H7 (cell line): ENCODE measurements around the gene EGLN2. TPM values are rescaled to one million over a fixed set of nuclear protein-coding genes. Genes with fewer than 3 reads are reported as not detected.
A peak's percentile ranks its signal among the peaks of the same experiment; 100 is the strongest.
"Not testable (repeated sequence)": the region's sequence is repeated elsewhere in the genome, so short reads cannot be mapped to it uniquely, and the experiment has no call there.

Experiments used
- DNase-seq: peaks from one replicate; pipeline ENCODE4 v3.0.0; 2012
- H3K27me3 ChIP-seq: 2 replicates; pipeline ENCODE4 v1.6.0; 2011; ENCODE audit warnings: mild to moderate bottlenecking, low read length; ENCODE audit not compliant: control insufficient read depth, insufficient read depth
- H3K36me3 ChIP-seq: replicated peaks from 2 replicates; pipeline ENCODE4 v1.5.1; 2011; ENCODE audit warnings: low read length; ENCODE audit not compliant: control insufficient read depth, insufficient read depth
- H3K4me3 ChIP-seq: 2 replicates; pipeline ENCODE4 v1.5.1; 2011; ENCODE audit warnings: low read depth, mild to moderate bottlenecking, control low read depth, low read length, moderate library complexity; ENCODE audit not compliant: insufficient read depth
- total RNA-seq: library from RNA; depleted of rRNA; stranded (reverse); fragments of >200 nt; shearing (Covaris generic); gene quantifications from 2 replicates; pipeline ENCODE4 v1.2.3, GENCODE V29; 2014

Gene EGLN2
- total RNA-seq, 1 experiment from 2014 or later: 148 TPM

- not testable (repeated sequence) for H3K4me3 ChIP-seq, DNase-seq, H3K27me3 ChIP-seq
These were observed 31.8 kb downstream of the EGLN2 start for GRCh38 chr19:40830741-40831140.

GRCh38 chr19:40831502-40832430 is 32.8 kb downstream of the EGLN2 start:
- no peak for DNase-seq
- Histone ChIP-seq H3K36me3 (no peaks in the 10 kb centered on the region), H3K27me3 (no peaks in the 10 kb centered on the region), H3K4me3 (no peak overlapping the region)

More at GRCh38 chr19:40830741-40831140, 31.8 kb downstream of the EGLN2 start:
- H3K36me3 ChIP-seq: not testable (repeated sequence)

GRCh38 chr19:40832431-40832790 is 33.4 kb downstream of the EGLN2 start:
- H3K36me3 ChIP-seq, DNase-seq, H3K27me3 ChIP-seq, H3K4me3 ChIP-seq: not testable (repeated sequence)

GRCh38 chr19:40833728-40834533 is 34.9 kb downstream of the EGLN2 start:
- H3K27me3 ChIP-seq, DNase-seq, H3K36me3 ChIP-seq, H3K4me3 ChIP-seq: not testable (repeated sequence)

- Histone ChIP-seq H3K4me3 (no peak overlapping the region), H3K36me3 (no peaks in the 10 kb centered on the region), H3K27me3 (no peaks in the 10 kb centered on the region)
- no peak for DNase-seq
These were observed 37.9 kb downstream of the EGLN2 start for GRCh38 chr19:40836754-40837429.

GRCh38 chr19:40838477-40838876 is 39.5 kb downstream of the EGLN2 start:
- DNase-seq, H3K36me3 ChIP-seq, H3K27me3 ChIP-seq, H3K4me3 ChIP-seq: not testable (repeated sequence)

GRCh38 chr19:40842012-40842411 is 43.0 kb downstream of the EGLN2 start:
- not testable (repeated sequence) for DNase-seq, H3K4me3 ChIP-seq, H3K27me3 ChIP-seq, H3K36me3 ChIP-seq

GRCh38 chr19:40842997-40843652 is 44.1 kb downstream of the EGLN2 start:
- not testable (repeated sequence) for H3K36me3 ChIP-seq, H3K27me3 ChIP-seq, DNase-seq, H3K4me3 ChIP-seq

GRCh38 chr19:40843653-40844052 is 44.7 kb downstream of the EGLN2 start:
- not testable (repeated sequence) for H3K27me3 ChIP-seq, H3K36me3 ChIP-seq
- peak; percentile 64 for DNase-seq
- H3K4me3 ChIP-seq: peak overlapping the region; percentile 8; the same call in 1 of the 2 replicates

GRCh38 chr19:40846722-40847121 is 47.7 kb downstream of the EGLN2 start:
- H3K4me3 ChIP-seq, DNase-seq, H3K36me3 ChIP-seq: not testable (repeated sequence)
- H3K27me3 ChIP-seq: peaks cover 22% of the 10 kb centered on the region

- H3K4me3 ChIP-seq, H3K36me3 ChIP-seq, DNase-seq: not testable (repeated sequence)
- peaks cover 22% of the 10 kb centered on the region for H3K27me3 ChIP-seq
These were observed 51.3 kb downstream of the EGLN2 start, which contains the start of gene CYP2A6 for GRCh38 chr19:40850277-40850676. Gene CYP2A6, minus strand, starts transcription at chr19:40850447. Its CDS starts 21 bp downstream, at chr19:40850426.

GRCh38 chr19:40852467-40853152 is 53.6 kb downstream of the EGLN2 start:
- DNase-seq, H3K36me3 ChIP-seq, H3K4me3 ChIP-seq: not testable (repeated sequence)
- peaks cover 22% of the 10 kb centered on the region for H3K27me3 ChIP-seq
